ENCODE measurements around the gene TGFBR1.
A peak's percentile ranks its signal among the peaks of the same experiment; 100 is the strongest.

DNA sequence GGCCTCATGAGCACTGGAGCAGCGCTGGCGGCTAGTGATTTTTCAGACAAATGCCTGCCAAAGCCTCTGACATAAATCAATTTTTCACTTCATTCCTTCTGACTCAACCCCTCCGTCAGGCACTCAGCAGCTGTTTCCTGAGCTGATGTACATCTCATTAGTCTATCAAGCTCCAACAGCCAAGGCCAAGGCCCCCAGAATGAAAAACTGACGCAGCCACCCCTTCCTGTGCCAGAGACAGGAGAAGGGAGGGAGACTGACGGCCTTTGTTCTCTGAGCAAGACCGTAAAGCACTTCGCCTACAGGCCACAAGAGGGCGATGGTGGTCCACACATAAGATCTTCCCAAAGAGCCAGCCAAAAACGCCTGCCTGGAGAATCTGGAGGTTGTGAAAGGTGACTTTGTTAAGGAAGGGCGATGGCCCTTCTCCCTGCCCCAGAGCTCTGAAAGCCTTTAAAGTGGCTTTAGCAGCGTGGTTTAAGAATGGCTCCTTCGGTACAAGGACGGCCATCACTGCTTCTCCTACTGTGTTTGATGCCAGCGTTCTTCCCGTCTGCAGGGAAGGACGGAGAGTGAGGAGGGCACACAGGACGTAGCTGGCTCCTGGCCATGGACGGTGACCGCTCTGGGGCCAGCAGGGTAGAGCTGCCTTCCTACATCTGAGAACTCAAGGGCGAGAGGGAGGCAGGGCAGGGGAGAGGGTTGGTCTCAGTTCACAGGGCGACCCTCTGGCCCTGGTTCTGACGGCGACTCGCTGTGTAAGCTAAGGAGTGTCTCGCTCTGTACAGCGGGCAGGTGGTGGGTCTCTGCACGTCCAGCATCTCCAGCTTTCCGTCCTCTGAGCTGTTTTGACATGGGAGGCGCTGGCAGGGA is 79.8 kb downstream of the TGFBR1 start:
- TF ChIP-seq, protein P1, sequence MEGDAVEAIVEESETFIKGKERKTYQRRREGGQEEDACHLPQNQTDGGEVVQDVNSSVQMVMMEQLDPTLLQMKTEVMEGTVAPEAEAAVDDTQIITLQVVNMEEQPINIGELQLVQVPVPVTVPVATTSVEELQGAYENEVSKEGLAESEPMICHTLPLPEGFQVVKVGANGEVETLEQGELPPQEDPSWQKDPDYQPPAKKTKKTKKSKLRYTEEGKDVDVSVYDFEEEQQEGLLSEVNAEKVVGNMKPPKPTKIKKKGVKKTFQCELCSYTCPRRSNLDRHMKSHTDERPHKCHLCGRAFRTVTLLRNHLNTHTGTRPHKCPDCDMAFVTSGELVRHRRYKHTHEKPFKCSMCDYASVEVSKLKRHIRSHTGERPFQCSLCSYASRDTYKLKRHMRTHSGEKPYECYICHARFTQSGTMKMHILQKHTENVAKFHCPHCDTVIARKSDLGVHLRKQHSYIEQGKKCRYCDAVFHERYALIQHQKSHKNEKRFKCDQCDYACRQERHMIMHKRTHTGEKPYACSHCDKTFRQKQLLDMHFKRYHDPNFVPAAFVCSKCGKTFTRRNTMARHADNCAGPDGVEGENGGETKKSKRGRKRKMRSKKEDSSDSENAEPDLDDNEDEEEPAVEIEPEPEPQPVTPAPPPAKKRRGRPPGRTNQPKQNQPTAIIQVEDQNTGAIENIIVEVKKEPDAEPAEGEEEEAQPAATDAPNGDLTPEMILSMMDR (IDR thresholded peaks at IDR 0.05; ENCODE audit: insufficient read depth, low read length, poor library complexity, severe bottlenecking), result peak; percentile 82
- no peak for TF ChIP-seq EZH2phosphoT487 (conservative IDR thresholded peaks at IDR 0.05; ENCODE audit: low read length)

All from SU-DHL-6 (cell line).